IMR-90 (cell line): ENCODE data around the gene DSN1. TPM values are rescaled to one million over a fixed set of nuclear protein-coding genes. Genes with fewer than 3 reads are reported as not detected.

ENCODE experiments used
- ATAC-seq: fragments of 200-7000 bp; cut with Tn5 transposase; 2 replicates; pipeline ENCODE4 v1.9.1; 2020; ENCODE audit warnings: low read depth, mild to moderate bottlenecking, moderate library complexity
- BruUV-seq: library from RNA; stranded (reverse); fragments of 400-500 nt; replicated peaks from 2 replicates; lab custom pipeline; 2021; lab: Mats Ljungman, UMichigan
- CTCF ChIA-PET: fragments of 300-600 bp; formaldehyde crosslinking; extraction: SDS; loops from one replicate; lab custom pipeline; 2021; ENCODE audit warnings: antibody characterized with exemption; lab: Yijun Ruan, JAX
- POLR2A ChIA-PET: fragments of 300-600 bp; sonication (Branson Sonifier 250); formaldehyde crosslinking; loops from one replicate; lab custom pipeline; 2022; ENCODE audit warnings: antibody characterized with exemption; ENCODE audit not compliant: unreplicated experiment; lab: Charles Lee
- DNase-seq: peaks from one replicate; pipeline ENCODE4 v3.0.0; 2013
- H2AFZ ChIP-seq: replicated peaks from 2 replicates; pipeline ENCODE3; 2013; ENCODE audit warnings: low read length, mild to moderate bottlenecking; ENCODE audit not compliant: poor library complexity
- H2AK5ac ChIP-seq: 2 replicates; pipeline ENCODE4 v1.6.1; 2013; ENCODE audit warnings: low read depth, low read length, inconsistent platforms
- H2AK9ac ChIP-seq: replicated peaks from 2 replicates; pipeline ENCODE3; 2013; ENCODE audit warnings: mild to moderate bottlenecking, low read depth, low read length, moderate library complexity; ENCODE audit not compliant: poor library complexity
- H2BK120ac ChIP-seq: 2 replicates; pipeline ENCODE4 v1.6.1; 2013; ENCODE audit warnings: low read depth, low read length, inconsistent platforms
- H2BK15ac ChIP-seq: 3 replicates; pipeline ENCODE4 v1.6.1; 2013; ENCODE audit warnings: low read depth, low read length, inconsistent platforms
- H2BK20ac ChIP-seq: 2 replicates; pipeline ENCODE4 v1.6.1; 2013; ENCODE audit warnings: low read depth, mild to moderate bottlenecking, inconsistent platforms, low read length, moderate library complexity
- H2BK5ac ChIP-seq: 2 replicates; pipeline ENCODE4 v1.6.1; 2013; ENCODE audit warnings: mild to moderate bottlenecking, low read depth, low read length, inconsistent platforms; ENCODE audit not compliant: poor library complexity, severe bottlenecking
- H3K14ac ChIP-seq: replicated peaks from 2 replicates; pipeline ENCODE4 v1.6.1; 2013; ENCODE audit warnings: low read depth, low read length, inconsistent platforms
- H3K18ac ChIP-seq: 2 replicates; pipeline ENCODE4 v1.6.1; 2013; ENCODE audit warnings: low read depth, low read length, control low read depth
- H3K23ac ChIP-seq: 2 replicates; pipeline ENCODE4 v1.6.1; 2013; ENCODE audit warnings: low read depth, low read length, inconsistent platforms
- H3K27ac ChIP-seq: 2 replicates; pipeline ENCODE4 v1.5.1; 2013; ENCODE audit warnings: mild to moderate bottlenecking, control low read depth, low read length; ENCODE audit not compliant: insufficient read depth
- H3K27me3 ChIP-seq: 2 replicates; pipeline ENCODE4 v1.6.1; 2013; ENCODE audit warnings: low read length; ENCODE audit not compliant: control insufficient read depth, insufficient read depth
- H3K36me3 ChIP-seq: 2 replicates; pipeline ENCODE4 v1.6.1; 2013; ENCODE audit warnings: low read length, mixed read lengths; ENCODE audit not compliant: control insufficient read depth, insufficient read depth
- H3K4ac ChIP-seq: 2 replicates; pipeline ENCODE4 v1.6.1; 2013; ENCODE audit warnings: low read depth, low read length, inconsistent platforms
- H3K4me1 ChIP-seq: 2 replicates; pipeline ENCODE4 v1.6.1; 2013; ENCODE audit warnings: low read length, mixed read lengths; ENCODE audit not compliant: control insufficient read depth, insufficient read depth
- H3K4me2 ChIP-seq: 2 replicates; pipeline ENCODE4 v1.6.1; 2013; ENCODE audit warnings: low read depth, mild to moderate bottlenecking, control low read depth, low read length, moderate library complexity
- H3K4me3 ChIP-seq: 2 replicates; pipeline ENCODE4 v1.5.1; 2013; ENCODE audit warnings: low read depth, mild to moderate bottlenecking, control low read depth, low read length, moderate library complexity; ENCODE audit not compliant: insufficient read depth
- H3K56ac ChIP-seq: 2 replicates; pipeline ENCODE4 v1.6.1; 2013; ENCODE audit warnings: low read length, inconsistent platforms; ENCODE audit not compliant: insufficient read depth; ENCODE audit errors: extremely low read depth
- H3K79me1 ChIP-seq, 2 experiments: 2 replicates each; pipeline ENCODE4 v1.6.1; 2013; ENCODE audit warnings: low read length in 2 of 2, inconsistent platforms in 1 of 2, low read depth in 1 of 2
- H3K9ac ChIP-seq: 2 replicates; pipeline ENCODE4 v1.6.1; 2013; ENCODE audit warnings: low read depth, low read length, control low read depth
- H3K9me1 ChIP-seq: 2 replicates; pipeline ENCODE4 v1.6.1; 2013; ENCODE audit warnings: low read length, inconsistent platforms; ENCODE audit not compliant: insufficient read depth
- H3K9me3 ChIP-seq: 2 replicates; pipeline ENCODE4 v1.6.1; 2013; ENCODE audit warnings: low read length; ENCODE audit not compliant: control insufficient read depth, insufficient read depth
- H4K20me1 ChIP-seq: 2 replicates; pipeline ENCODE4 v1.6.1; 2013; ENCODE audit warnings: low read length, inconsistent platforms; ENCODE audit not compliant: insufficient read depth
- H4K5ac ChIP-seq: 2 replicates; pipeline ENCODE4 v1.6.1; 2013; ENCODE audit warnings: mild to moderate bottlenecking, low read depth, low read length, control low read depth
- H4K8ac ChIP-seq, 2 experiments: 2 replicates each; pipeline ENCODE4 v1.6.1; 2013; ENCODE audit warnings: low read depth in 2 of 2, low read length in 2 of 2, control low read depth in 1 of 2, inconsistent platforms in 1 of 2
- H4K91ac ChIP-seq: 2 replicates; pipeline ENCODE4 v1.6.1; 2013; ENCODE audit warnings: low read depth, low read length, inconsistent platforms; ENCODE audit not compliant: insufficient read depth
- BHLHE40 ChIP-seq: fragments of 150-350 bp; IDR thresholded peaks from 2 replicates; pipeline ENCODE4 v1.6.1; 2016; ENCODE audit warnings: mild to moderate bottlenecking, low read depth, low read length
- CEBPB ChIP-seq: IDR thresholded peaks from 2 replicates; pipeline ENCODE4 v1.6.1; 2012; ENCODE audit warnings: low read depth, low read length, improper control_type of control experiment
- CHD1 ChIP-seq: IDR thresholded peaks from 2 replicates; pipeline ENCODE4 v1.6.1; 2012; ENCODE audit warnings: low read depth, low read length, improper control_type of control experiment
- CTCF ChIP-seq: conservative IDR thresholded peaks from 2 replicates; pipeline ENCODE4 v1.5.1; 2012; ENCODE audit warnings: mild to moderate bottlenecking, low read depth, low read length, improper control_type of control experiment
- ELK1 ChIP-seq: fragments of 150-350 bp; IDR thresholded peaks from 2 replicates; pipeline ENCODE4 v1.6.1; 2016; ENCODE audit warnings: low read depth, mild to moderate bottlenecking, low read length, moderate library complexity, borderline replicate concordance
- MAFK ChIP-seq: IDR thresholded peaks from 2 replicates; pipeline ENCODE4 v1.6.1; 2012; ENCODE audit warnings: low read depth, low read length, improper control_type of control experiment
- MAZ ChIP-seq: IDR thresholded peaks from 2 replicates; pipeline ENCODE4 v1.6.1; 2012; ENCODE audit warnings: low read depth, mild to moderate bottlenecking, low read length, improper control_type of control experiment, moderate library complexity, borderline replicate concordance
- MXI1 ChIP-seq: IDR thresholded peaks from 2 replicates; pipeline ENCODE4 v1.6.1; 2012; ENCODE audit warnings: low read depth, mild to moderate bottlenecking, low read length, moderate library complexity, borderline replicate concordance
- NFE2L2 ChIP-seq: fragments of 150-350 bp; IDR thresholded peaks from 2 replicates; pipeline ENCODE4 v1.6.1; 2016; ENCODE audit warnings: low read depth, mild to moderate bottlenecking, low read length
- POLR2A ChIP-seq: IDR thresholded peaks from 2 replicates; pipeline ENCODE4 v1.6.1; 2012; ENCODE audit warnings: mild to moderate bottlenecking, low read depth, low read length
- RAD21 ChIP-seq: IDR thresholded peaks from 2 replicates; pipeline ENCODE4 v1.6.1; 2012; ENCODE audit warnings: low read length, improper control_type of control experiment
- RCOR1 ChIP-seq: IDR thresholded peaks from 2 replicates; pipeline ENCODE4 v1.6.1; 2012; ENCODE audit warnings: mild to moderate bottlenecking, low read length, improper control_type of control experiment; ENCODE audit not compliant: insufficient replicate concordance
- SMC3 ChIP-seq: fragments of 150-350 bp; IDR thresholded peaks from 2 replicates; pipeline ENCODE4 v1.6.1; 2016; ENCODE audit warnings: low read depth, mild to moderate bottlenecking, antibody characterized with exemption, low read length, moderate library complexity
- USF2 ChIP-seq: fragments of 150-350 bp; IDR thresholded peaks from 2 replicates; pipeline ENCODE4 v1.6.1; 2017; ENCODE audit warnings: mild to moderate bottlenecking, antibody characterized with exemption, low read length, low read depth
- WGBS, 2 experiments: methylation state at CpG; one replicate each; pipeline versions ENCODE4 v1.1.5 to v1.1.7; 2013; ENCODE audit warnings: missing lambda C conversion rate in 2 of 2; ENCODE audit not compliant: insufficient read length in 1 of 2; ENCODE audit errors: extremely low coverage in 2 of 2; 5-methylcytosine and 5-hydroxymethylcytosine counted together
- dilution Hi-C: fragments of 300-500 bp; cut with HindIII; formaldehyde crosslinking; loops from one replicate; pipeline ENCODE4 v1.14.3; 2018; ENCODE audit warnings: low sequenced_read_pairs; ENCODE audit not compliant: unreplicated experiment
- in situ Hi-C: fragments of 300-500 bp; cut with MboI; formaldehyde crosslinking; loops from 3 replicates; pipeline ENCODE4 v1.14.3; 2019; ENCODE audit warnings: low sequenced_read_pairs, inconsistent platforms, mixed read lengths
- intact Hi-C: fragments of 100-400 bp; cut with micrococcal nuclease; formaldehyde crosslinking; loops from 2 replicates; pipeline ENCODE4 v1.10.0; 2022
- polyA plus RNA-seq, 3 experiments: library from polyadenylated mRNA; depleted of rRNA; stranded (reverse); fragments of >200 nt; gene quantifications; 2 replicates each; pipeline ENCODE4 v1.2.3, GENCODE V29; 2012; ENCODE audit warnings: low replicate concordance in 1 of 3
- total RNA-seq: library from RNA; depleted of rRNA; stranded (reverse); fragments of >200 nt; gene quantifications from 2 replicates; pipeline ENCODE4 v1.2.3, GENCODE V29; 2012

Gene DSN1
- total and polyA plus RNA-seq, 2 of the 4 experiments (the other 2 are of a cell fraction) = 10.5 to 16.3 TPM

- no peak overlapping the region for H2BK120ac ChIP-seq
- peaks cover 2% of the 10 kb centered on the region; the same call in 1 of the 2 replicates for H3K4me1 ChIP-seq
- no peaks in the 10 kb centered on the region for H3K27me3 ChIP-seq
- peak overlapping the region; percentile 2; the same call in 1 of the 2 replicates for H3K27ac ChIP-seq
- H3K14ac ChIP-seq = peak overlapping the region; percentile 52
- H3K36me3 ChIP-seq = no peaks in the 10 kb centered on the region
- no peaks in the 10 kb centered on the region for H3K9me1 ChIP-seq
- POLR2A ChIA-PET = interaction anchor here (0.7 kb wide), 1 partner anchor 31 kb away, joined by 14 read pairs; no protein-coding TSS in a partner anchor
- H4K91ac ChIP-seq = no peak overlapping the region
- no TSS peak for BruUV-seq
- no peak overlapping the region for H3K18ac ChIP-seq
- H3K9ac ChIP-seq = peak overlapping the region; percentile 52
- DNase-seq = no peak
- peaks cover 15 to 17% of the 10 kb centered on the region in 2 experiments; a peak in 3 of 4 replicates for H3K79me1 ChIP-seq
- H3K4me2 ChIP-seq = peak overlapping the region; percentile 98
- peak overlapping the region in 1 of 2 experiments; percentile 32; a peak in 1 of 4 replicates for H4K8ac ChIP-seq
- CTCF ChIA-PET = interaction anchor here (0.9 to 1.6 kb wide), 7 partner anchors 9 to 203 kb away, joined by 3 to 8 read pairs (median 4); partner anchors contain the start of gene DSN1
- peak overlapping the region; percentile 66 for H3K4me3 ChIP-seq
- dilution Hi-C loops = no loop called here
- no peak overlapping the region for H2BK20ac ChIP-seq
- H2BK15ac ChIP-seq = no peak overlapping the region
- in situ Hi-C loops = no loop called here
- peak overlapping the region; percentile 38; the same call in 1 of the 2 replicates for H3K56ac ChIP-seq
- H4K5ac ChIP-seq = peak overlapping the region; percentile 15; the same call in 1 of the 2 replicates
- H2BK5ac ChIP-seq = no peak overlapping the region
- H3K23ac ChIP-seq = peak overlapping the region; percentile 90
- no peak overlapping the region for H3K4ac ChIP-seq
- 7% methylated on average over 15 of the region's 44 CpGs; no CpG with 5 or more reads in 1 of the 2 experiments for WGBS, 2 experiments
- peak overlapping the region; percentile 95 for H2AK9ac ChIP-seq
- no peaks in the 10 kb centered on the region; the same call in 1 of the 2 replicates for H4K20me1 ChIP-seq
- no peaks in the 10 kb centered on the region for H3K9me3 ChIP-seq
- peak; percentile 56 for ATAC-seq
- H2AK5ac ChIP-seq = peak overlapping the region; percentile 80; the same call in 1 of the 2 replicates
- intact Hi-C loops = no loop called here
- peak overlapping the region; percentile 100 for H2AFZ ChIP-seq
- TF ChIP-seq RAD21 (no peak), NFE2L2 (no peak), USF2 (no peak), ELK1 (no peak), MAFK (no peak), CEBPB (no peak), MXI1 (no peak), SMC3 (no peak), BHLHE40 (no peak), CHD1 (no peak), POLR2A (no peak), CTCF (no peak), MAZ (no peak), RCOR1 (no peak)
Measured at GRCh38 chr20:36745234-36745926, 28.2 kb downstream of the DSN1 start.
